Kidney epithelial cell (primary cell): Measurements from ENCODE around the gene DNASE2B. TPM values are rescaled to one million over a fixed set of nuclear protein-coding genes. Genes with fewer than 3 reads are reported as not detected.

Experiments used
- DNase-seq: peaks from one replicate; pipeline ENCODE4 v3.0.0-alpha.2; 2010; ENCODE audit warnings: low read depth
- H3K27me3 ChIP-seq: 2 replicates; pipeline ENCODE4 v1.6.0; 2011; ENCODE audit warnings: low read length; ENCODE audit not compliant: control insufficient read depth, insufficient read depth
- H3K36me3 ChIP-seq: 2 replicates; pipeline ENCODE4 v1.5.1; 2011; ENCODE audit warnings: low read length; ENCODE audit not compliant: control insufficient read depth, insufficient read depth
- H3K4me3 ChIP-seq: 2 replicates; pipeline ENCODE4 v1.5.1; 2011; ENCODE audit warnings: low read depth, mild to moderate bottlenecking, control low read depth, low read length
- CTCF ChIP-seq: IDR thresholded peaks from 2 replicates; pipeline ENCODE4 v1.5.1; 2011; ENCODE audit warnings: mild to moderate bottlenecking, moderate library complexity, low read length, control low read depth, inconsistent platforms; ENCODE audit not compliant: insufficient read depth, poor library complexity, severe bottlenecking
- total RNA-seq: library from RNA; depleted of rRNA; stranded (reverse); fragments of >200 nt; gene quantifications from 2 replicates; pipeline ENCODE4 v1.2.3, GENCODE V29; 2015

Gene DNASE2B
- total RNA-seq, 1 donor from 2014 or later: not detected

DNA sequence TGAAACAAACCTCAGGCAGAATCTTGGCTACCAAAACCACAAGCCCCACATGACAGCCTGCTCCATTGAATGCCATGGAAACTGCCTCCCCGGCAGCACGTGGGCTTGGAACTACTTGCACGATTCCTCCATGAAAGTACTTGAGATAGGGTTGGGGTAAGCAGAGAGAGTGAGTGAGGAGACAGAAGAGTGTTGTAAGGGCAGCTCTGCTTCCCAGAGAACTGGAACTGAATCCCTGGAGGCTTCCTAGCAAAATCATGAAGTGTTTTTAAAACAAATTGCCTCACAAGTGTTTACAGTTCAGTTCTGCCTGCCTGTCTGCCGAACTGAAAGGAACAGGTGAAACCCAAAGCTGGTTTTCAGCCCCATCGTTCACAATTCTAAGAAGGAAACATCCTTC, 35.3 kb upstream of the DNASE2B start:
- no peak for DNase-seq
- no peak for TF ChIP-seq CTCF
- no peak overlapping the region for H3K4me3 ChIP-seq
- H3K36me3 ChIP-seq: no peaks in the 10 kb centered on the region
- H3K27me3 ChIP-seq: no peaks in the 10 kb centered on the region

DNA sequence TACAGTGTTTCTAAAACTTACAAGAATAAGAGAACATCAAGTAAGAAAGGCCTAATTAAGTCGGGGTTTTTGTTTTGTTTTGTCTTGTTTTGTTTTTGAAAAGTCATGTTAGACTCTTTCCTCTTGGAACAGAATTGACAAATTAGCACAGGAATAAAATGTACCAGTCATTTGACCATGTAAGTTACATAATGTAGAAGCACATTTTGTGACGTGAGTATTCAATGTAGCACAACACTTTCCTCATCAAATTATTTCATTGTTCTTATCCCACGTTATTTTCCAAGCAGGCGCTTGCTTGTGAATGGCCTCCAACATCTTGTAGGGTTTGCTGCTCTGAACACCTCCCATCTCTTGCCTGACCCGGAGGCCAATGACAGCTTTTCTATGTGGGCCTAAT, 34.7 kb upstream of the DNASE2B start:
- no peak for DNase-seq
- Histone ChIP-seq H3K4me3 (no peak overlapping the region), H3K27me3 (no peaks in the 10 kb centered on the region), H3K36me3 (no peaks in the 10 kb centered on the region)
- no peak for TF ChIP-seq CTCF

DNA sequence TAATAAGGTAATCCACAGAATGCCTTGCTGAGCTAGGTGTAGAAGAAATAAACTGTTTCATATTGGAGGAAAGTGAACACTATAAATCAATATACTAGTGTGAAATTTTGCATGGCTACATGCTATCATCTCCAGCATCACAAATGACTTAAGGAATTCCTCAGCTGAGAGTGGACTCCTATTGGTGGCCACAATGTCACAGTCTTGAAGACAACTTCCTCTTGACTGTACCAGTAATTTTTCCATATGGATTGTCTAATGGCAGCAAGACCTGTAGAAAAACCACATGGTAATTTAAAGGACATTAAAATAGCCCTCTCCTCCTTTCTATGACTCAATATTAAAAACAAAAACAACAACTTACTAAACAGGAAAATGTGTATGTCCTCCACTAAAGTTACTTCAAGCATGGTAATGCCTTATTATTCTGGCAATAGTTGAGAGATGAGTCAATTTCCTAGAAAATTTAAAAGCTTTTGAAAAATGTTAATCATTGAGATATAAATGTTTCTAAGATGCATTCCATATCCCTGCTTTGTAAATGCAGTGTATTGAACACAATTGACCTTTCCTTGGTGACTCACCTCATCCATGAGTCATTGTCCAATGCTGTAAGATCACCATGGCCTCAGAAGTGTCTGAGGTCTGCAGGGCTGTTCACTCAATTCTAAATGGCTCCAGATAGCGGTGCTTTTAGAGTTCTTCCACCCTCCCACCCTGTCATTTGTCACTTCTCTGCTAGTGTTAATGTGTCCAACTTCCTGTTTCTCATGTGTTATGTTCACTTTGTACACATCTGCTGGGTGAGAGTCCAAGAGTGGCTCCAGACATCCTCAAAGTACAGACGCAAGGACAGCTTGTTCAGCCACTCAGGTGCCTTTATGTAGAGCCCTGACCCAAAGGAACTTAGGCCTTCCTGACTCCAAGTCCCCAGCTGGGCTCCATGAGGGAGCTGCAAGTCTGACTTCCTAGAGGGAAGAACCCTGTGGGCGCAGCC, 32.8 kb upstream of the DNASE2B start:
- H3K27me3 ChIP-seq: no peaks in the 10 kb centered on the region
- no peak for TF ChIP-seq CTCF
- H3K4me3 ChIP-seq: no peak overlapping the region
- no peaks in the 10 kb centered on the region for H3K36me3 ChIP-seq
- DNase-seq: peak; percentile 87

GRCh38 chr1:84366786-84367185, 31.5 kb upstream of the DNASE2B start:
- H3K4me3 ChIP-seq: no peak overlapping the region
- no peaks in the 10 kb centered on the region for H3K36me3 ChIP-seq
- DNase-seq: no peak
- no peaks in the 10 kb centered on the region for H3K27me3 ChIP-seq
- TF ChIP-seq CTCF: no peak

GRCh38 chr1:84367219-84367618, 31.1 kb upstream of the DNASE2B start:
- Histone ChIP-seq H3K27me3 (no peaks in the 10 kb centered on the region), H3K36me3 (no peaks in the 10 kb centered on the region), H3K4me3 (no peak overlapping the region)
- DNase-seq: no peak
- no peak for TF ChIP-seq CTCF
